Hepatocyte (in vitro differentiated cells): ENCODE measurements around the gene ZNF248.

ENCODE experiments used
- EZH2 ChIP-seq: fragments of 200-600 bp; sonication (generic); IDR thresholded peaks from 2 replicates; pipeline ENCODE4 v1.6.1; 2016; ENCODE audit warnings: antibody characterized with exemption, mild to moderate bottlenecking, borderline replicate concordance
- EZH2phosphoT487 ChIP-seq: fragments of 200-600 bp; sonication (generic); IDR thresholded peaks from one replicate; pipeline ENCODE4 v1.6.1; 2018; ENCODE audit warnings: antibody characterized with exemption, mild to moderate bottlenecking, low read depth, moderate library complexity; ENCODE audit not compliant: unreplicated experiment, severe bottlenecking
- TF ChIP-seq, protein P1 (sequence below): fragments of 200-600 bp; sonication (generic); IDR thresholded peaks from 2 replicates; pipeline ENCODE4 v1.5.1; 2016; ENCODE audit warnings: antibody characterized with exemption, mild to moderate bottlenecking; ENCODE audit not compliant: poor library complexity

DNA sequence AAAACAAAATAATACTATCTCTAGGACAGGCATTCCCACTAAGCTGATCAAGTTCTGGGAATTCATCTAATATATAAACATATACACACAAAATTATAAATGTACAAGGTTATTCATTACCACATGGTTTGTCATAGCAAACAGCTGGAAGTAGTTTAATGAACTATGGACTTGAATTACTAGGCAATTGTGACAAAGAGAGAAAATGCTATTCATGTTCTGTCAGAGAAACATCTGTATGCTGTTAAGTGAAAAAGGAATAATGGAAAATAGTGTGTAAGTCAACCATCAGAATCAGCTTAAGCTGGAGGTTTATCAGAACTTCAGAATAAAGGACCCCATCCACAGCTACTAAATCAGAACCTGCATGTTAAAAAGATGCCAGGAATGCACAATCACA is 2.8 kb downstream of the ZNF248 start:
- TF ChIP-seq, protein P1, sequence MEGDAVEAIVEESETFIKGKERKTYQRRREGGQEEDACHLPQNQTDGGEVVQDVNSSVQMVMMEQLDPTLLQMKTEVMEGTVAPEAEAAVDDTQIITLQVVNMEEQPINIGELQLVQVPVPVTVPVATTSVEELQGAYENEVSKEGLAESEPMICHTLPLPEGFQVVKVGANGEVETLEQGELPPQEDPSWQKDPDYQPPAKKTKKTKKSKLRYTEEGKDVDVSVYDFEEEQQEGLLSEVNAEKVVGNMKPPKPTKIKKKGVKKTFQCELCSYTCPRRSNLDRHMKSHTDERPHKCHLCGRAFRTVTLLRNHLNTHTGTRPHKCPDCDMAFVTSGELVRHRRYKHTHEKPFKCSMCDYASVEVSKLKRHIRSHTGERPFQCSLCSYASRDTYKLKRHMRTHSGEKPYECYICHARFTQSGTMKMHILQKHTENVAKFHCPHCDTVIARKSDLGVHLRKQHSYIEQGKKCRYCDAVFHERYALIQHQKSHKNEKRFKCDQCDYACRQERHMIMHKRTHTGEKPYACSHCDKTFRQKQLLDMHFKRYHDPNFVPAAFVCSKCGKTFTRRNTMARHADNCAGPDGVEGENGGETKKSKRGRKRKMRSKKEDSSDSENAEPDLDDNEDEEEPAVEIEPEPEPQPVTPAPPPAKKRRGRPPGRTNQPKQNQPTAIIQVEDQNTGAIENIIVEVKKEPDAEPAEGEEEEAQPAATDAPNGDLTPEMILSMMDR, result no peak
- TF ChIP-seq EZH2 (no peak), EZH2phosphoT487 (no peak)
